Measurements from ENCODE around the gene MGAT4C.

The MGAT4C gene

GRCh38 chr12:85920324-85920947 lies 335.8 kb downstream of the MGAT4C start:
- Histone ChIP-seq H3K4me3 (ENCODE audit: insufficient read depth, low read depth, low read length, poor library complexity, severe bottlenecking) (no peak overlapping the region), H3K36me3 (ENCODE audit: control insufficient read depth, insufficient read depth, low read length) (no peaks in the 10 kb centered on the region), H3K9me3 (ENCODE audit: control insufficient read depth, low read length) (no peaks in the 10 kb centered on the region), H3K27me3 (replicated peaks; ENCODE audit: control insufficient read depth, insufficient read depth, low read length, poor library complexity, severe bottlenecking) (no peaks in the 10 kb centered on the region), H3K27ac (ENCODE audit: insufficient read depth, low read length, poor library complexity, severe bottlenecking) (no peak overlapping the region), H3K4me1 (ENCODE audit: control insufficient read depth, insufficient read depth, low read length, poor library complexity, severe bottlenecking) (no peaks in the 10 kb centered on the region)
- DNase-seq, result no peak
